ENCODE data around the gene KMT2E. TPM values are rescaled to one million over a fixed set of nuclear protein-coding genes. Genes with fewer than 3 reads are reported as not detected.
A peak's percentile ranks its signal among the peaks of the same experiment; 100 is the strongest.
"Not testable (repeated sequence)": the region's sequence is repeated elsewhere in the genome, so short reads cannot be mapped to it uniquely, and the experiment has no call there.

Gene KMT2E
- total RNA-seq, 2 experiments from 2014 or later = 110 to 127 TPM

- no peak for ATAC-seq
- peak overlapping the region; percentile 99 for H3K4me3 Mint-ChIP-seq
- peak overlapping the region; percentile 100 for H3K27ac Mint-ChIP-seq
- no peaks in the 10 kb centered on the region for H3K9me3 Mint-ChIP-seq (ENCODE audit: low read depth)
- CTCF ChIA-PET = interaction anchor here (0.8 to 2.2 kb wide), 5 partner anchors 14 to 88 kb away, joined by 3 to 7 read pairs (median 5); partner anchors contain the start of gene KMT2E
- peaks cover 17% of the 10 kb centered on the region for H3K36me3 Mint-ChIP-seq
- peaks cover 64% of the 10 kb centered on the region for H3K4me1 Mint-ChIP-seq
- no peaks in the 10 kb centered on the region for H3K27me3 Mint-ChIP-seq
- no peak for DNase-seq
Measured at GRCh38 chr7:104985259-104985617, 28.8 kb upstream of the KMT2E start.

DNA sequence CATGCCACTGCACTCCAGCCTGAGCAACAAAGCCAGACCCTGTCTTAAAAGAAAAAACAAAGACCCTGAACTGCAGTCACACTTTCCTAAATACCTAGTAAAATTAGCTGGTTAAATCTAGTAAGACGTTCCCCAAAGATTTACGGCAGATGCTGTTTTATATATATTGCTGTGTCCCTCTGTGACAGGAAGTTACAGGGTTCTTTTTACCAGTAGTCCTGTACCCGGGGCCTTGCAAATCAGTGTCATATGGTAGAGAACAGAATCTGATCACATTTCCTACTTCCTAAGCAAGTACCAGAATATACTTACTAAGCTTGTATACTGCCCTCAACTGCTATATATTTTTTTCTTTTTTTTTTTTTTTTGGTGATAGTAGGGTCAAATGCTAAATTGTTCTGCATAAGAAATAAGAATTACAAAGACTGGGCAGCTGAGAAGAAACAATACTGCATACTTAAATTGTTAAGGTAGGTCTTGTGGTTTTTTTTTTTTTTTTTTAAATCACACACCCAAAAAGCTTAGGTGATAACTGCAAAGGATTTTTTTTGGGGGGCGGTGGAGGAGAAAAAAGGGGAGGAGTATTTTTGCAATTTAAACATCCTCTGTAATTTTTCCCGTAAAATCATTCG, 27.3 kb upstream of the KMT2E start:
- no peak overlapping the region for H3K4me3 Mint-ChIP-seq

GRCh38 chr7:104987403-104987802, 26.6 kb upstream of the KMT2E start:
- Mint-ChIP-seq H3K36me3 (peaks cover 25% of the 10 kb centered on the region), H3K4me1 (peaks cover 47% of the 10 kb centered on the region)
- H3K27ac Mint-ChIP-seq; H3K4me3 Mint-ChIP-seq; ATAC-seq; H3K9me3 Mint-ChIP-seq (ENCODE audit: low read depth); H3K27me3 Mint-ChIP-seq; DNase-seq: not testable (repeated sequence)
- CTCF ChIA-PET = interaction anchor here (0.9 to 3.1 kb wide), 5 partner anchors 12 to 104 kb away, joined by 3 to 8 read pairs (median 4); no protein-coding TSS in a partner anchor

More for the DNA sequence above, 27.3 kb upstream of the KMT2E start:
- Mint-ChIP-seq H3K9me3 (ENCODE audit: low read depth) (no peaks in the 10 kb centered on the region), H3K4me1 (peaks cover 52% of the 10 kb centered on the region), H3K36me3 (peaks cover 23% of the 10 kb centered on the region), H3K27ac (peak overlapping the region; percentile 46), H3K27me3 (no peaks in the 10 kb centered on the region)
- ATAC-seq = no peak
- DNase-seq = no peak
- CTCF ChIA-PET = interaction anchor here (0.9 to 3.1 kb wide), 5 partner anchors 13 to 103 kb away, joined by 3 to 8 read pairs (median 4); no protein-coding TSS in a partner anchor

- no peak overlapping the region for H3K4me3 Mint-ChIP-seq
- ATAC-seq (no peak), DNase-seq (no peak)
- CTCF ChIA-PET = interaction anchor here (1.2 kb wide), 1 partner anchor 10 kb away, joined by 3 read pairs; no protein-coding TSS in a partner anchor
- no peak overlapping the region for H3K27ac Mint-ChIP-seq
- no peaks in the 10 kb centered on the region for H3K27me3 Mint-ChIP-seq
- no peaks in the 10 kb centered on the region for H3K9me3 Mint-ChIP-seq (ENCODE audit: low read depth)
- H3K4me1 Mint-ChIP-seq = peaks cover 43% of the 10 kb centered on the region
- H3K36me3 Mint-ChIP-seq = peaks cover 51% of the 10 kb centered on the region
Measured at GRCh38 chr7:104990983-104991382, 23.0 kb upstream of the KMT2E start.

GRCh38 chr7:104992306-104992705, 21.7 kb upstream of the KMT2E start:
- ATAC-seq (no peak), DNase-seq (no peak)
- no peak overlapping the region for H3K27ac Mint-ChIP-seq
- peaks cover 51% of the 10 kb centered on the region for H3K36me3 Mint-ChIP-seq
- no peaks in the 10 kb centered on the region for H3K9me3 Mint-ChIP-seq (ENCODE audit: low read depth)
- H3K27me3 Mint-ChIP-seq = no peaks in the 10 kb centered on the region
- H3K4me3 Mint-ChIP-seq = no peak overlapping the region
- H3K4me1 Mint-ChIP-seq = peaks cover 41% of the 10 kb centered on the region
- CTCF ChIA-PET = interaction anchor here (1.2 to 1.6 kb wide), 3 partner anchors 11 to 18 kb away, joined by 3 to 4 read pairs (median 3); no protein-coding TSS in a partner anchor

DNA sequence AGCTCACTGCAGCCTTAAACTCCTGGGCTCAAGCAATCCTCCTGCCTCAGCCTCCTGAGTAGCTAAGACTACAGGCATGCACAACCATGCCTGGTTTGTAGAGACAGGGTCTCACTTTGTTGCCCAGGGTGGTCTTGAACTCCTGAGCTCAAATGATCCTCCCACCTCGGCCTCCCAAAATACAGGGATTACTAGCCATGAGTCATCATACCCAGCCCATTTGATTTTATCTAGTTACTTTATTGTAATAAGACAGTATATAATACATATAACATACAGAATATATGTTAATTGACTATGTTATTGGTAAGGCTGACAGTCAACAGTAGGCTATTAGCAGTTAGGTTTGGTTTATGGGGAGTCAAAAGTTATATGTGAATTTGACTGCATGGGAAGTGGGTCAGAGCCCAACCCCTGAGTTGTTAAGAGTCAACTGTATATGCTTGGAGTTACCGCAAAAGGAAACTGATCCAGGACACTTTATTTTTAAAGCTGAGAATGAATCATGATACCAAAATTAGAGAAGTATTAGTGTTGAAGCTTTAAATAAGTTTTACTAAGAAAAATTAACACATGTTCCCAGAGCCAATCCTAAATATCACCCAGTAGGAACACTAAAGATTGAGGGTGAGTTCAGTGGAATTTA, 20.7 kb upstream of the KMT2E start:
- no peak overlapping the region for H3K27ac Mint-ChIP-seq

GRCh38 chr7:104998040-104998752, 15.8 kb upstream of the KMT2E start:
- Mint-ChIP-seq H3K4me1 (peaks cover 71% of the 10 kb centered on the region), H3K27ac (no peak overlapping the region), H3K27me3 (no peaks in the 10 kb centered on the region), H3K36me3 (peaks cover 54% of the 10 kb centered on the region), H3K9me3 (ENCODE audit: low read depth) (no peaks in the 10 kb centered on the region), H3K4me3 (no peak overlapping the region)
- DNase-seq = no peak
- ATAC-seq = no peak
- CTCF ChIA-PET = interaction anchor here (1.2 kb wide), 2 partner anchors 10 to 17 kb away, joined by 4 to 6 read pairs; no protein-coding TSS in a partner anchor

More for the DNA sequence above, 20.7 kb upstream of the KMT2E start:
- H3K4me1 Mint-ChIP-seq = peaks cover 41% of the 10 kb centered on the region
- ATAC-seq (no peak), DNase-seq (no peak)
- H3K27me3 Mint-ChIP-seq = no peaks in the 10 kb centered on the region
- no peaks in the 10 kb centered on the region for H3K9me3 Mint-ChIP-seq (ENCODE audit: low read depth)
- H3K4me3 Mint-ChIP-seq = no peak overlapping the region
- peaks cover 50% of the 10 kb centered on the region for H3K36me3 Mint-ChIP-seq
- CTCF ChIA-PET = interaction anchor here (1.3 to 1.6 kb wide), 2 partner anchors 14 to 17 kb away, joined by 4 to 5 read pairs; no protein-coding TSS in a partner anchor

DNA sequence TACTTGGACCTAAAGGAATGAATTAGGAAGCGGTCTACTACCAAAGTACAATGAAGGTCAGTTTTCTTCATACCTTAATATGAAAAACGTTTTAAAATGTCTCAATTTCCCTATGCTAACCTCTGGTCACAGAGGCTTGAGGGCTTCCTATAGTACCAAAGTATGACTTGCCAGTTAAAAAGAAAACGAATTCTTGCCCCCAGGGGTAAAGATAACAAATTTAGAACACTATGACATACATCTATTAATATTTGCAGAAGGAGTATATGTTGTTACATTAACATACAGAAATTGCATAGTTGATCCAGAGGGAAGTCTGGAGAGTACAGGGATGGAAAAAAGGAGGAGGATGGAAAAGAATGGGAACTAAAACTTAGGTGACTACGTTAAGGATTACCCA, 13.8 kb upstream of the KMT2E start:
- CTCF ChIA-PET = no interaction called here
- DNase-seq (no peak), ATAC-seq (no peak)
- no peak overlapping the region for H3K4me3 Mint-ChIP-seq
- H3K27me3 Mint-ChIP-seq = no peaks in the 10 kb centered on the region
- peak overlapping the region; percentile 41 for H3K27ac Mint-ChIP-seq
- peaks cover 71% of the 10 kb centered on the region for H3K4me1 Mint-ChIP-seq
- peaks cover 47% of the 10 kb centered on the region for H3K36me3 Mint-ChIP-seq
- H3K9me3 Mint-ChIP-seq (ENCODE audit: low read depth) = no peaks in the 10 kb centered on the region

DNA sequence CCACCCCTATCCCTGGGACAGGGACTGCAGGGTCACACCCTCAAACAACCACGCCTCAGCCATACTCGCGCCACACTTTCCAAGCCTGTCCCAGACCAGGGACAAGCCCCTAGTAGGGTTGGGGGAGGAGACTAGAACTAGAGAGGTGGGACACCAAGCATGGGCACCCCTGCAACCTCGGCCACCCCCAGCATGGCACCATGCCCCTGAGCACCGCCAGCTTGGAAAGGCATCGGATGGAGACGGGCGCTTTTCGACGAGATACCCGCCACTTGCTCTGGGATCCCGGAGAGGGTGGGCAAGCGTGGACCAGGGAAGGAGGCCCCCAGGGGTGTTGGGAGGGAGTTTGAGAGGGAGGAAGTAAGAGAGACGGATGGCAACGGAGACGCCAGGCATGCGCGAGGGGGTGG, 13.1 kb upstream of the KMT2E start:
- peaks cover 68% of the 10 kb centered on the region for H3K4me1 Mint-ChIP-seq
- no peak overlapping the region for H3K4me3 Mint-ChIP-seq
- no peak for DNase-seq
- no peaks in the 10 kb centered on the region for H3K9me3 Mint-ChIP-seq (ENCODE audit: low read depth)
- no peaks in the 10 kb centered on the region for H3K27me3 Mint-ChIP-seq
- H3K36me3 Mint-ChIP-seq = peaks cover 43% of the 10 kb centered on the region
- H3K27ac Mint-ChIP-seq = no peak overlapping the region
- ATAC-seq = no peak
- CTCF ChIA-PET = interaction anchor here (0.8 to 1.4 kb wide), 3 partner anchors 11 to 588 kb away, joined by 3 to 6 read pairs (median 3); no protein-coding TSS in a partner anchor

DNA sequence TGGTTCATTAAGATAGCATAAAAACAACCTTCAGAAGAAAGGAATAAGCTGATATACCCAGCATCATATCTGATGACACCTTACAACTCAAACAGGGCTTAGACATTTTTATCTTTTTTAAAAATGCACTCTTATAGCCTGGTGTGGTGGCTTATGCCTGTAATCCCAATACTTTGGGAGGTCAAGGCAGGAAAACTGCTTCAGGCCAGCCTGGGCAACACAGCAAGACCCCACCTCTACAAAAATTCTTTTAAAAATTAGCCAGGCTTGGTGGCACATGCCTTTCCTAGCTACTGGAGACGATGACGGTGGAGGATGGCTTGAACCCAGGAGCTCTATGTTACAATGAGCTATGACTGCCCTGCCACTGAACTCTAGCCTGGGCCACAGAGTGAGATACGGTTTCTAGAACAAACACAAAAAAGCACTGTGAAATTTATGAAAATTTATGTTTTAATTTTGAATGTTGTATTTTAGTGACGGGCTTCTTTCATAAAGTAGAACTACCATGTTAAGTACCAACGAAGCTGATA, 12.3 kb upstream of the KMT2E start:
- CTCF ChIA-PET = interaction anchor here (0.8 to 1.4 kb wide), 4 partner anchors 10 to 587 kb away, joined by 3 to 6 read pairs (median 4); no protein-coding TSS in a partner anchor
- H3K4me3 Mint-ChIP-seq = no peak overlapping the region
- H3K36me3 Mint-ChIP-seq = peaks cover 45% of the 10 kb centered on the region
- ATAC-seq = no peak
- H3K9me3 Mint-ChIP-seq (ENCODE audit: low read depth) = no peaks in the 10 kb centered on the region
- H3K4me1 Mint-ChIP-seq = peaks cover 69% of the 10 kb centered on the region
- no peaks in the 10 kb centered on the region for H3K27me3 Mint-ChIP-seq
- H3K27ac Mint-ChIP-seq = no peak overlapping the region
- no peak for DNase-seq

GRCh38 chr7:105003275-105003674, 10.7 kb upstream of the KMT2E start:
- Mint-ChIP-seq H3K27ac (peak overlapping the region; percentile 79), H3K36me3 (peaks cover 50% of the 10 kb centered on the region), H3K4me1 (peaks cover 74% of the 10 kb centered on the region), H3K4me3 (peak overlapping the region; percentile 54), H3K9me3 (ENCODE audit: low read depth) (no peaks in the 10 kb centered on the region), H3K27me3 (no peaks in the 10 kb centered on the region)
- no peak for DNase-seq
- CTCF ChIA-PET = interaction anchor here (0.8 to 1.3 kb wide), 4 partner anchors 10 to 22 kb away, joined by 3 to 4 read pairs (median 3); partner anchors contain the start of gene KMT2E
- peak; percentile 75 for ATAC-seq

GRCh38 chr7:105003872-105004510, 10.0 kb upstream of the KMT2E start:
- CTCF ChIA-PET = interaction anchor here (0.8 to 1.3 kb wide), 4 partner anchors 10 to 294 kb away, joined by 3 to 4 read pairs (median 3); partner anchors contain the start of gene KMT2E
- no peak for ATAC-seq
- no peaks in the 10 kb centered on the region for H3K9me3 Mint-ChIP-seq (ENCODE audit: low read depth)
- H3K4me1 Mint-ChIP-seq = peaks cover 75% of the 10 kb centered on the region
- H3K27me3 Mint-ChIP-seq = no peaks in the 10 kb centered on the region
- H3K36me3 Mint-ChIP-seq = peaks cover 53% of the 10 kb centered on the region
- no peak for DNase-seq
- H3K4me3 Mint-ChIP-seq = peak overlapping the region; percentile 19
- H3K27ac Mint-ChIP-seq = peak overlapping the region; percentile 31
